PC-9 (cell line): ENCODE data around the gene TSPAN11. TPM values are rescaled to one million over a fixed set of nuclear protein-coding genes. Genes with fewer than 3 reads are reported as not detected.

Experiments used
- BruUV-seq: library from RNA; stranded (reverse); fragments of 400-500 nt; replicated peaks from 2 replicates; lab custom pipeline; 2021; lab: Mats Ljungman, UMichigan
- CTCF ChIA-PET: fragments of 300-600 bp; sonication (Branson Sonifier 250); formaldehyde crosslinking; loops from one replicate; lab custom pipeline; 2022; ENCODE audit warnings: antibody characterized with exemption; lab: Charles Lee
- POLR2A ChIA-PET: fragments of 300-600 bp; sonication (Branson Sonifier 250); formaldehyde crosslinking; loops from one replicate; lab custom pipeline; 2022; ENCODE audit warnings: antibody characterized with exemption; ENCODE audit not compliant: unreplicated experiment; lab: Charles Lee
- DNase-seq, 2 experiments: peaks; one replicate each; pipeline versions ENCODE4 v3.0.0 to v3.0.0-alpha.2; 2015 to 2022; ENCODE audit warnings: mixed read lengths in 1 of 2
- H2AFZ ChIP-seq: fragments of 200-600 bp; sonication (generic); 2 replicates; pipeline ENCODE4 v1.8.1; 2017; ENCODE audit warnings: antibody characterized with exemption
- H3F3A ChIP-seq: fragments of 200-600 bp; sonication (generic); 2 replicates; pipeline ENCODE4 v1.8.1; 2017; ENCODE audit warnings: antibody characterized with exemption, mild to moderate bottlenecking, low read depth; ENCODE audit not compliant: insufficient read depth
- H3K27ac ChIP-seq: fragments of 200-600 bp; sonication (generic); 2 replicates; pipeline ENCODE4 v1.6.1; 2016; ENCODE audit warnings: mixed run types
- H3K27me3 ChIP-seq: fragments of 200-600 bp; sonication (generic); 2 replicates; pipeline ENCODE4 v1.6.1; 2016; ENCODE audit warnings: low read depth, mixed run types; ENCODE audit not compliant: insufficient read depth
- H3K36me3 ChIP-seq: fragments of 200-600 bp; sonication (generic); 2 replicates; pipeline ENCODE4 v1.6.1; 2016; ENCODE audit warnings: low read depth, mixed run types
- H3K4me1 ChIP-seq: fragments of 200-600 bp; sonication (generic); replicated peaks from 2 replicates; pipeline ENCODE4 v1.6.1; 2016; ENCODE audit warnings: mixed run types; ENCODE audit not compliant: insufficient read depth
- H3K4me2 ChIP-seq: fragments of 200-600 bp; sonication (generic); 2 replicates; pipeline ENCODE4 v1.6.1; 2017; ENCODE audit warnings: mixed run types
- H3K4me3 ChIP-seq: fragments of 200-600 bp; sonication (generic); 2 replicates; pipeline ENCODE4 v1.6.1; 2016; ENCODE audit warnings: mixed run types
- H3K79me2 ChIP-seq: fragments of 200-600 bp; sonication (generic); 2 replicates; pipeline ENCODE4 v1.6.1; 2017; ENCODE audit warnings: low read depth, mixed run types
- H3K9me2 ChIP-seq: fragments of 200-600 bp; sonication (generic); 2 replicates; pipeline ENCODE4 v1.8.1; 2017; ENCODE audit warnings: mild to moderate bottlenecking; ENCODE audit not compliant: insufficient read depth
- H3K9me3 ChIP-seq: fragments of 200-600 bp; sonication (generic); 2 replicates; pipeline ENCODE4 v1.8.1; 2016; ENCODE audit warnings: low read depth; ENCODE audit not compliant: insufficient read depth
- H4K20me1 ChIP-seq: fragments of 200-600 bp; sonication (generic); 2 replicates; pipeline ENCODE4 v1.8.1; 2017; ENCODE audit not compliant: insufficient read depth
- EZH2 ChIP-seq: fragments of 200-600 bp; sonication (generic); IDR thresholded peaks from 2 replicates; pipeline ENCODE4 v1.8.0; 2017; ENCODE audit warnings: antibody characterized with exemption, low read depth
- intact Hi-C: fragments of 100-400 bp; cut with micrococcal nuclease; formaldehyde crosslinking; loops from one replicate; pipeline ENCODE4 v1.10.0; 2022; ENCODE audit not compliant: unreplicated experiment
- total RNA-seq: library from RNA; stranded (reverse); gene quantifications from 2 replicates; pipeline ENCODE4 v1.2.3, GENCODE V29; 2021
- TF ChIP-seq, protein P1 (sequence below): fragments of 200-600 bp; sonication (generic); conservative IDR thresholded peaks from 2 replicates; pipeline ENCODE4 v1.6.1; 2017; ENCODE audit warnings: mixed run types, antibody characterized with exemption, mild to moderate bottlenecking, moderate library complexity

The TSPAN11 gene
- total RNA-seq, 1 experiment from 2014 or later = not detected

DNA sequence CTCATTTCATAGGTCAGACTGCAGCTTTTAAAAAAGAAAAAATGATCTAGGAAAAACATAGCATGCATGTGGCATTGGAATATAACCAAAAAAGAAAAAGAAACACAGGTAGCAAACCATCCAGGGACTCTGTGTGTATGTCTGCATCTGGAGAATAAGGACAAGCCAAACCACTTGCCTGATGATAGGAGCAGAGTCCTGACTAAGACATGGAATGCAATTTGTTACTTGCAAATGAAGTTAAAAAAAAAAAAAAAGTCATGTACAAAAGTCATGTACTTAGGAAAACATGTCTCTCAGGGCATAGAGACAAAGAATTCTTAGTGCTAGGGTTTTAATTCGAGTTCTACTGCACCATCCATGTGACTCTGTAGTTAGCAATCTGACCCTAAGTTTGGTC, 15.9 kb downstream of the TSPAN11 start:
- H4K20me1 ChIP-seq = no peaks in the 10 kb centered on the region
- no peak overlapping the region for H3K27ac ChIP-seq
- no TSS peak for BruUV-seq
- H3K4me1 ChIP-seq = no peaks in the 10 kb centered on the region
- no peak overlapping the region for H3K4me2 ChIP-seq
- no peaks in the 10 kb centered on the region for H3K9me2 ChIP-seq
- intact Hi-C loops = no loop called here
- ChIA-PET POLR2A (interaction anchor here (0.6 kb wide), 1 partner anchor 10 kb away, joined by 6 read pairs; no protein-coding TSS in a partner anchor), CTCF (no interaction called here)
- H3K36me3 ChIP-seq = no peaks in the 10 kb centered on the region
- no peaks in the 10 kb centered on the region for H3F3A ChIP-seq
- no peak overlapping the region for H3K4me3 ChIP-seq
- H2AFZ ChIP-seq = no peak overlapping the region
- TF ChIP-seq, protein P1, sequence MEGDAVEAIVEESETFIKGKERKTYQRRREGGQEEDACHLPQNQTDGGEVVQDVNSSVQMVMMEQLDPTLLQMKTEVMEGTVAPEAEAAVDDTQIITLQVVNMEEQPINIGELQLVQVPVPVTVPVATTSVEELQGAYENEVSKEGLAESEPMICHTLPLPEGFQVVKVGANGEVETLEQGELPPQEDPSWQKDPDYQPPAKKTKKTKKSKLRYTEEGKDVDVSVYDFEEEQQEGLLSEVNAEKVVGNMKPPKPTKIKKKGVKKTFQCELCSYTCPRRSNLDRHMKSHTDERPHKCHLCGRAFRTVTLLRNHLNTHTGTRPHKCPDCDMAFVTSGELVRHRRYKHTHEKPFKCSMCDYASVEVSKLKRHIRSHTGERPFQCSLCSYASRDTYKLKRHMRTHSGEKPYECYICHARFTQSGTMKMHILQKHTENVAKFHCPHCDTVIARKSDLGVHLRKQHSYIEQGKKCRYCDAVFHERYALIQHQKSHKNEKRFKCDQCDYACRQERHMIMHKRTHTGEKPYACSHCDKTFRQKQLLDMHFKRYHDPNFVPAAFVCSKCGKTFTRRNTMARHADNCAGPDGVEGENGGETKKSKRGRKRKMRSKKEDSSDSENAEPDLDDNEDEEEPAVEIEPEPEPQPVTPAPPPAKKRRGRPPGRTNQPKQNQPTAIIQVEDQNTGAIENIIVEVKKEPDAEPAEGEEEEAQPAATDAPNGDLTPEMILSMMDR = no peak
- TF ChIP-seq EZH2 = no peak
- no peak for DNase-seq
- no peaks in the 10 kb centered on the region for H3K9me3 ChIP-seq
- H3K79me2 ChIP-seq = no peaks in the 10 kb centered on the region
- peaks cover 4% of the 10 kb centered on the region for H3K27me3 ChIP-seq

- H3K9me2 ChIP-seq = no peaks in the 10 kb centered on the region
- H4K20me1 ChIP-seq = no peaks in the 10 kb centered on the region
- POLR2A ChIA-PET = interaction anchor here (0.6 kb wide), 1 partner anchor 10 kb away, joined by 6 read pairs; no protein-coding TSS in a partner anchor
- no peak overlapping the region for H2AFZ ChIP-seq
- TF ChIP-seq EZH2 = no peak
- TF ChIP-seq, protein P1 = no peak
- intact Hi-C loops = no loop called here
- no peak overlapping the region for H3K27ac ChIP-seq
- H3K4me2 ChIP-seq = no peak overlapping the region
- no peaks in the 10 kb centered on the region; the same call in 1 of the 2 replicates for H3K27me3 ChIP-seq
- H3F3A ChIP-seq = no peaks in the 10 kb centered on the region
- no peaks in the 10 kb centered on the region for H3K4me1 ChIP-seq
- no peaks in the 10 kb centered on the region for H3K79me2 ChIP-seq
- H3K36me3 ChIP-seq = no peaks in the 10 kb centered on the region
- no peaks in the 10 kb centered on the region for H3K9me3 ChIP-seq
- no peak for DNase-seq
- CTCF ChIA-PET = no interaction called here
- H3K4me3 ChIP-seq = no peak overlapping the region
- no TSS peak for BruUV-seq
These were observed 16.4 kb downstream of the TSPAN11 start for GRCh38 chr12:30942936-30943335.

DNA sequence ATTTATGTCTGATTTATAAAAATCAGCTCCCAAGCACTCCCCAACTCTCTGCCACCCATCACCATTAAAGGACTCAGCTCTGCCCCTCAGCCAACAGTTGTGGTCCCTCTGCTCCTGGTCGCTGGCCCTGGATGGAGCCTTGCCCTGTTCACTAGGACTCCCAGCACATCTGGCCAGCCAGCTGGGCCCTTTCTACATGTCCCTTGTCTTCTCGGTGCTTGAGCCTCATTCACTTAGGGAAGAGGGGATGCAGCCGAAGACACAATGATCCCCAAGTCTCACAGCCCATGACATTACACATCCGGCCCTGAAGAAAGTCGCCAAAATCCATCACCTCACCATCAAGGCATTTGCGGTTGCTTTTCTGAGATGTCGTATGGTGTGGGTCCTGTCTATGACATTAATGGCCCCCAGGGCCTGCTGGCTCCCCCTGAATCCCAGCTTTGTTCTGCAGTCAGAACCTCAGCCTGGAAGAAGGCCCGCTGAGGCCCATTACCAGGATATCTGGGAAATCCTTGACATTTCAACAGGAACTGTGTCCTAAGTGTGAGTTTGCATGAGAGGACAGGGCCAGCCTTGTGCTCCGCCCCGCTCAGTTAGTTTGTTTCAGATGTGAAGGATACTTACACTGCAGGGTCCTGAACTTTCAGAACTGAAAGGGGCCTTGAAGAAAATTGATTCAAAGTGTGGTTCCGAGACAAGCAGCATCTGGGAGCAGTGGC, 19.1 kb downstream of the TSPAN11 start:
- no peak overlapping the region for H3K27ac ChIP-seq
- CTCF ChIA-PET = no interaction called here
- no peaks in the 10 kb centered on the region for H3K9me2 ChIP-seq
- no peaks in the 10 kb centered on the region for H3K36me3 ChIP-seq
- H3K79me2 ChIP-seq = no peaks in the 10 kb centered on the region
- no peak for DNase-seq
- no TSS peak for BruUV-seq
- H3K9me3 ChIP-seq = no peaks in the 10 kb centered on the region
- TF ChIP-seq EZH2 = no peak
- TF ChIP-seq, protein P1 = no peak
- H3K4me3 ChIP-seq = no peak overlapping the region
- no peaks in the 10 kb centered on the region for H3K27me3 ChIP-seq
- H4K20me1 ChIP-seq = no peaks in the 10 kb centered on the region
- POLR2A ChIA-PET = interaction anchor here (0.7 kb wide), 1 partner anchor 77 kb away, joined by 3 read pairs; no protein-coding TSS in a partner anchor
- no peak overlapping the region for H3K4me2 ChIP-seq
- H2AFZ ChIP-seq = no peak overlapping the region
- no peaks in the 10 kb centered on the region for H3F3A ChIP-seq
- intact Hi-C loops = no loop called here
- H3K4me1 ChIP-seq = no peaks in the 10 kb centered on the region
